Kidney epithelial cell (primary cell): ENCODE measurements around the gene FALEC. TPM values are rescaled to one million over a fixed set of nuclear protein-coding genes. Genes with fewer than 3 reads are reported as not detected.

Source experiments
- DNase-seq: peaks from one replicate; pipeline ENCODE4 v3.0.0-alpha.2; 2010; ENCODE audit warnings: low read depth
- H3K27me3 ChIP-seq: 2 replicates; pipeline ENCODE4 v1.6.0; 2011; ENCODE audit warnings: low read length; ENCODE audit not compliant: control insufficient read depth, insufficient read depth
- H3K36me3 ChIP-seq: 2 replicates; pipeline ENCODE4 v1.5.1; 2011; ENCODE audit warnings: low read length; ENCODE audit not compliant: control insufficient read depth, insufficient read depth
- H3K4me3 ChIP-seq: 2 replicates; pipeline ENCODE4 v1.5.1; 2011; ENCODE audit warnings: low read depth, mild to moderate bottlenecking, control low read depth, low read length
- total RNA-seq: library from RNA; depleted of rRNA; stranded (reverse); fragments of >200 nt; gene quantifications from 2 replicates; pipeline ENCODE4 v1.2.3, GENCODE V29; 2015
- TF ChIP-seq, protein P1 (sequence below): IDR thresholded peaks from 2 replicates; pipeline ENCODE4 v1.5.1; 2011; ENCODE audit warnings: mild to moderate bottlenecking, moderate library complexity, low read length, control low read depth, inconsistent platforms; ENCODE audit not compliant: insufficient read depth, poor library complexity, severe bottlenecking

The FALEC gene
- total RNA-seq, 1 donor from 2014 or later, result not detected

DNA sequence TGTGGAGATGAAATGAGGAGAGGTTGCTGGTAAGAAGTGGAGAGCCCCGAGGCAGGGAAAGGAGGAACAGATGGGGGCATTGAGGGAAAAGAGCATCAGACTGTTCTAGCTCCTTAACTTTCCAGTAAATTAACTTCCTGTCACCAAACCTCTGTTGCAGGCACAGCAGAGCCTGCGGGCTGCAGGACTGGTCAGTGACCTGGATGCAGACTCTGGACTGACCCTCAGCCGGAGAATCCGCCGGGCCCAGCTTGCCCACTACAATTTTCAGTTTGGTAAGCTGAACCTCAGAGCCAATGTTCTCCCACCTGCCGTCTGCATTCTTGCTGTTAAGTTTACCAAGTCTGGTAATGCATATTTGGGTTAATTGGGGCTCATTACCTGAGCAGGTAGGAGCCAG is 10.1 kb upstream of the FALEC start:
- DNase-seq, result no peak
- Histone ChIP-seq H3K36me3 (peaks cover 2% of the 10 kb centered on the region), H3K4me3 (no peak overlapping the region), H3K27me3 (no peaks in the 10 kb centered on the region)
- TF ChIP-seq, protein P1, sequence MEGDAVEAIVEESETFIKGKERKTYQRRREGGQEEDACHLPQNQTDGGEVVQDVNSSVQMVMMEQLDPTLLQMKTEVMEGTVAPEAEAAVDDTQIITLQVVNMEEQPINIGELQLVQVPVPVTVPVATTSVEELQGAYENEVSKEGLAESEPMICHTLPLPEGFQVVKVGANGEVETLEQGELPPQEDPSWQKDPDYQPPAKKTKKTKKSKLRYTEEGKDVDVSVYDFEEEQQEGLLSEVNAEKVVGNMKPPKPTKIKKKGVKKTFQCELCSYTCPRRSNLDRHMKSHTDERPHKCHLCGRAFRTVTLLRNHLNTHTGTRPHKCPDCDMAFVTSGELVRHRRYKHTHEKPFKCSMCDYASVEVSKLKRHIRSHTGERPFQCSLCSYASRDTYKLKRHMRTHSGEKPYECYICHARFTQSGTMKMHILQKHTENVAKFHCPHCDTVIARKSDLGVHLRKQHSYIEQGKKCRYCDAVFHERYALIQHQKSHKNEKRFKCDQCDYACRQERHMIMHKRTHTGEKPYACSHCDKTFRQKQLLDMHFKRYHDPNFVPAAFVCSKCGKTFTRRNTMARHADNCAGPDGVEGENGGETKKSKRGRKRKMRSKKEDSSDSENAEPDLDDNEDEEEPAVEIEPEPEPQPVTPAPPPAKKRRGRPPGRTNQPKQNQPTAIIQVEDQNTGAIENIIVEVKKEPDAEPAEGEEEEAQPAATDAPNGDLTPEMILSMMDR, result no peak

DNA sequence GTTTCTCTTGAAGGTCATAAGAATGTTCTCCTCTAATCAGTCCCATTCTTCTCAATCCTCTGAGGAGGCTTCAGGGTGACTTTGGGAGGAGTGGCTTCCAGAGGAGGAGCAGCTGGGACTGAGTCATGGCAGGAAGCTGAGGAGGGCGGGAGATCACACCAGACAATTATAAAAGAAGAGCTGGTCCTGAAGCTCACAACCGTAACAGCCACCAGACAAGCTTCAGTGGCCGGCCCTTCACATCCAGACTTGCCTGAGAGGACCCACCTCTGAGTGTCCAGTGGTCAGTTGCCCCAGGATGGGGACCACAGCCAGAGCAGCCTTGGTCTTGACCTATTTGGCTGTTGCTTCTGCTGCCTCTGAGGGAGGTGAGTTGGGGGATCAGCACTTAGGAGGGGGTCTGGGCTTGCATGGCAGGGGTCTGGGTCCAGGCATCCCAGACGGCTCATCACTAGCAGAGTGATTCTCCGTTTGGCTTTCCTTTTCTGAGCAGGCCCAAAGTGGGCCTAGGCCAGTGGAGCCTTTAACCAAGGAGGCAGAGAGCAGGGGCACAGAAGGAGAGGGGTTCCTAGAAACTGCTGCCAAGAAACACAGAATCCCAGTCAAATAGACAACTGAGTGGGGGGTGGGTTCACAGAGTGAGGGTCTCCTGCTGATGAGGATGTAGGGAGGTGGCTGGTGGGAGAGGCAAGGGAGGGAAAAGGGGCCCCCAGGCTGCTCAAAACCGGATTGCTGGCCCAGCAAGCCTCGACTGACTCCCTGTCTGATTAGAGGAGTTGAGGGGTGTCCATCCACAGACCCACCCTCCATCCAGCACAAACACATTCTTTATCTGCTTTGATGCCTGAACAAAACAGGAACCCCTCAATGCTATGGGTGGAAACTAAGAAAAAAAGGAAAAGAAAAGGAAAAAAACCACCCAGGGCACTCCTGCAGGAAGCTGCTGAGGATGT is 7.4 kb upstream of the FALEC start, which contains the start of gene ECM1:
Gene ECM1, plus strand, starts transcription at position 198 of the 953 bp plus-strand sequence. Its CDS starts 101 bp downstream, at position 299.
- Histone ChIP-seq H3K4me3 (no peak within 1 kb of the TSS), H3K27me3 (no peaks in the 10 kb centered on the region), H3K36me3 (no peaks in the 10 kb centered on the region)
- TF ChIP-seq, protein P1, result no peak
- DNase-seq, result peak; percentile 39

DNA sequence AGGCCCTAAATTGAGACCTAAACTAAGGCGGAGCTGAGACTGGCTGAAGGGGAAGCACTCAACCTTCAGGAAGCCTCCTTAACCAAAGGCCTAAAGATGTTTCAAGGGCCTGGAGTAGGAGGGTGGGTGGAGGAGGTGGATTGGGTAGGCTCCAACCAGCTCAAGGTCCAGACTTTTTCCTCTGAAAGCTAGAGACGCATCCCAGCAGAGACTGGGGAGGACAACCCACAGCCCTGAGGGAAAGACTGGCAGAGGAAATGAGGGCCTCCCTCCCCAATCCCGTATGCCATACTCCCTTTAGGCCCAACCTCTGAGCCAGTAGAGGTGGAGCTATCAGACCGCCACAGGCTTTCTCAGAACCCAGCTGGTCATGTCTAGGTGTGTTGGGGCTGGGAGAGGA is 6.6 kb upstream of the FALEC start:
- H3K4me3 ChIP-seq, result no peak overlapping the region
- TF ChIP-seq, protein P1, result no peak

DNA sequence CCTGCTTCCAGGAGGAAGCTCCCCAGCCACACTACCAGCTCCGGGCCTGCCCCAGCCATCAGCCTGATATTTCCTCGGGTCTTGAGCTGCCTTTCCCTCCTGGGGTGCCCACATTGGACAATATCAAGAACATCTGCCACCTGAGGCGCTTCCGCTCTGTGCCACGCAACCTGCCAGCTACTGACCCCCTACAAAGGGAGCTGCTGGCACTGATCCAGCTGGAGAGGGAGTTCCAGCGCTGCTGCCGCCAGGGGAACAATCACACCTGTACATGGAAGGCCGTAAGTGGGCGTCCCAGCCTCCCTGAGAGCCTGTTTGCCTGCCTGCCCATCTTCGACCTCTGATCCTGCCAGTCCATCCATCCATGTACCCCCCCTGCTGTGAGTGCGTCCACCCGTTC is 4.0 kb upstream of the FALEC start:
- no peaks in the 10 kb centered on the region for H3K36me3 ChIP-seq
- no peak for DNase-seq
- H3K4me3 ChIP-seq, result no peak overlapping the region
- TF ChIP-seq, protein P1, result no peak
- no peaks in the 10 kb centered on the region for H3K27me3 ChIP-seq

More for the DNA sequence above, 6.6 kb upstream of the FALEC start:
- DNase-seq, result no peak
- no peaks in the 10 kb centered on the region for H3K36me3 ChIP-seq
- H3K27me3 ChIP-seq, result no peaks in the 10 kb centered on the region

DNA sequence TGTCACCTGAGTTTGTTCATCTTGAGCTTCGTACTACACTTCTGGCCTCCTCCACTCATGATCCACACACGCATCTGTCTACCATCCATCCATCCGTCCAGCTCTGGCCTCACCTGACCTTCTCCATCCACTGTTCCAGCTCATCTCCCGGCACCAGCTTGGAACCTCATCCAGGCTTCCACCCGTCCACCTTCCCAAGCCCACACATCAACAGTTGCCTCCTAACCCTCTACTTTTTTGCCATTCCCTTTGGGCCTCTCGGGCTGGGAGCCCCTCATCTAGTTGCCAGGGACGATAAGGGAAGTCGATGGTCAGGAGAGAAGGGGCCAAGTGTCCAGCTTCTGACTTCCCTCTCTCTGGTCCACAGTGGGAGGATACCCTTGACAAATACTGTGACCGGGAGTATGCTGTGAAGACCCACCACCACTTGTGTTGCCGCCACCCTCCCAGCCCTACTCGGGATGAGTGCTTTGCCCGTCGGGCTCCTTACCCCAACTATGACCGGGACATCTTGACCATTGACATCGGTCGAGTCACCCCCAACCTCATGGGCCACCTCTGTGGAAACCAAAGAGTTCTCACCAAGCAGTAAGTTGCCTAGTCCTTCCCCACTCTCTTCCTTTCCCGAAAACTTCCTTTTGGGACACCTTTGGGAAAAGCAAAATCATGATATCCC is 3.4 kb upstream of the FALEC start:
- H3K27me3 ChIP-seq, result no peaks in the 10 kb centered on the region
- no peak overlapping the region for H3K4me3 ChIP-seq
- H3K36me3 ChIP-seq, result no peaks in the 10 kb centered on the region
- TF ChIP-seq, protein P1, result no peak
- no peak for DNase-seq
